ENCODE measurements around the gene STYXL1.

- TF ChIP-seq, protein P1, sequence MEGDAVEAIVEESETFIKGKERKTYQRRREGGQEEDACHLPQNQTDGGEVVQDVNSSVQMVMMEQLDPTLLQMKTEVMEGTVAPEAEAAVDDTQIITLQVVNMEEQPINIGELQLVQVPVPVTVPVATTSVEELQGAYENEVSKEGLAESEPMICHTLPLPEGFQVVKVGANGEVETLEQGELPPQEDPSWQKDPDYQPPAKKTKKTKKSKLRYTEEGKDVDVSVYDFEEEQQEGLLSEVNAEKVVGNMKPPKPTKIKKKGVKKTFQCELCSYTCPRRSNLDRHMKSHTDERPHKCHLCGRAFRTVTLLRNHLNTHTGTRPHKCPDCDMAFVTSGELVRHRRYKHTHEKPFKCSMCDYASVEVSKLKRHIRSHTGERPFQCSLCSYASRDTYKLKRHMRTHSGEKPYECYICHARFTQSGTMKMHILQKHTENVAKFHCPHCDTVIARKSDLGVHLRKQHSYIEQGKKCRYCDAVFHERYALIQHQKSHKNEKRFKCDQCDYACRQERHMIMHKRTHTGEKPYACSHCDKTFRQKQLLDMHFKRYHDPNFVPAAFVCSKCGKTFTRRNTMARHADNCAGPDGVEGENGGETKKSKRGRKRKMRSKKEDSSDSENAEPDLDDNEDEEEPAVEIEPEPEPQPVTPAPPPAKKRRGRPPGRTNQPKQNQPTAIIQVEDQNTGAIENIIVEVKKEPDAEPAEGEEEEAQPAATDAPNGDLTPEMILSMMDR (conservative IDR thresholded peaks at IDR 0.05), result no peak
- TF ChIP-seq ZFX (IDR thresholded peaks at IDR 0.05), result no peak
Measured at GRCh38 chr7:76053461-76053860, 5.7 kb upstream of the STYXL1 start.

Data from C4-2B (cell line).